ENCODE measurements around the gene HNRNPH1.
"Not testable (repeated sequence)": the region's sequence is repeated elsewhere in the genome, so short reads cannot be mapped to it uniquely, and the experiment has no call there.

GRCh38 chr5:179657302-179658178, 34.1 kb upstream of the HNRNPH1 start:
- TF ChIP-seq, protein P1, sequence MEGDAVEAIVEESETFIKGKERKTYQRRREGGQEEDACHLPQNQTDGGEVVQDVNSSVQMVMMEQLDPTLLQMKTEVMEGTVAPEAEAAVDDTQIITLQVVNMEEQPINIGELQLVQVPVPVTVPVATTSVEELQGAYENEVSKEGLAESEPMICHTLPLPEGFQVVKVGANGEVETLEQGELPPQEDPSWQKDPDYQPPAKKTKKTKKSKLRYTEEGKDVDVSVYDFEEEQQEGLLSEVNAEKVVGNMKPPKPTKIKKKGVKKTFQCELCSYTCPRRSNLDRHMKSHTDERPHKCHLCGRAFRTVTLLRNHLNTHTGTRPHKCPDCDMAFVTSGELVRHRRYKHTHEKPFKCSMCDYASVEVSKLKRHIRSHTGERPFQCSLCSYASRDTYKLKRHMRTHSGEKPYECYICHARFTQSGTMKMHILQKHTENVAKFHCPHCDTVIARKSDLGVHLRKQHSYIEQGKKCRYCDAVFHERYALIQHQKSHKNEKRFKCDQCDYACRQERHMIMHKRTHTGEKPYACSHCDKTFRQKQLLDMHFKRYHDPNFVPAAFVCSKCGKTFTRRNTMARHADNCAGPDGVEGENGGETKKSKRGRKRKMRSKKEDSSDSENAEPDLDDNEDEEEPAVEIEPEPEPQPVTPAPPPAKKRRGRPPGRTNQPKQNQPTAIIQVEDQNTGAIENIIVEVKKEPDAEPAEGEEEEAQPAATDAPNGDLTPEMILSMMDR (IDR thresholded peaks at IDR 0.05), result not testable (repeated sequence)
- TF ChIP-seq POLR2A (IDR thresholded peaks at IDR 0.05), result not testable (repeated sequence)
